MM.1S (cell line): ENCODE results near the gene GLRA1.

Experiments used
- DNase-seq: peaks from one replicate; pipeline ENCODE4 v3.0.0-alpha.2; 2015
- H2AFZ ChIP-seq: fragments of 300-600 bp; sonication (generic); 2 replicates; pipeline ENCODE4 v1.6.0; 2016; ENCODE audit warnings: antibody characterized with exemption, low read length
- H3F3A ChIP-seq: fragments of 300-600 bp; sonication (generic); 2 replicates; pipeline ENCODE4 v1.6.1; 2016; ENCODE audit warnings: mild to moderate bottlenecking, antibody characterized with exemption, low read length, moderate library complexity, mixed read lengths; ENCODE audit not compliant: insufficient read depth
- H3K27ac ChIP-seq: fragments of 300-600 bp; sonication (generic); 2 replicates; pipeline ENCODE4 v1.5.1; 2016; ENCODE audit warnings: mild to moderate bottlenecking, low read length
- H3K27me3 ChIP-seq: fragments of 300-600 bp; sonication (generic); replicated peaks from 2 replicates; pipeline ENCODE4 v1.6.0; 2016; ENCODE audit warnings: low read length; ENCODE audit not compliant: insufficient read depth
- H3K36me3 ChIP-seq: fragments of 300-600 bp; sonication (generic); replicated peaks from 2 replicates; pipeline ENCODE4 v1.6.1; 2016; ENCODE audit warnings: mild to moderate bottlenecking, low read length, mixed read lengths; ENCODE audit not compliant: insufficient read depth
- H3K4me1 ChIP-seq: fragments of 300-600 bp; sonication (generic); 2 replicates; pipeline ENCODE4 v1.6.1; 2016; ENCODE audit warnings: low read length, mixed read lengths
- H3K4me2 ChIP-seq: fragments of 300-600 bp; sonication (generic); 2 replicates; pipeline ENCODE4 v1.6.0; 2016; ENCODE audit warnings: low read depth, low read length
- H3K4me3 ChIP-seq: fragments of 300-600 bp; sonication (generic); 2 replicates; pipeline ENCODE4 v1.5.1; 2016; ENCODE audit warnings: low read length, mixed read lengths
- H3K79me2 ChIP-seq: fragments of 300-600 bp; sonication (generic); 2 replicates; pipeline ENCODE4 v1.6.1; 2016; ENCODE audit warnings: mixed run types, low read length, mixed read lengths
- H3K9ac ChIP-seq: fragments of 300-600 bp; sonication (generic); 2 replicates; pipeline ENCODE4 v1.6.1; 2016; ENCODE audit warnings: low read length, mixed read lengths
- H3K9me2 ChIP-seq: fragments of 300-600 bp; sonication (generic); replicated peaks from 2 replicates; pipeline ENCODE4 v1.6.1; 2016; ENCODE audit warnings: mild to moderate bottlenecking, low read length, mixed read lengths; ENCODE audit not compliant: insufficient read depth
- H3K9me3 ChIP-seq: fragments of 300-600 bp; sonication (generic); replicated peaks from 2 replicates; pipeline ENCODE4 v1.6.1; 2016; ENCODE audit warnings: mild to moderate bottlenecking, low read length, mixed read lengths; ENCODE audit not compliant: insufficient read depth
- H4K20me1 ChIP-seq: fragments of 300-600 bp; sonication (generic); 2 replicates; pipeline ENCODE4 v1.6.1; 2016; ENCODE audit warnings: mild to moderate bottlenecking, low read length, moderate library complexity, mixed read lengths; ENCODE audit not compliant: insufficient read depth
- CTCF ChIP-seq: fragments of 300-600 bp; sonication (generic); IDR thresholded peaks from 2 replicates; pipeline ENCODE4 v1.5.1; 2016; ENCODE audit warnings: antibody characterized with exemption, low read length, mixed read lengths
- EZH2 ChIP-seq: fragments of 300-600 bp; sonication (generic); optimal IDR thresholded peaks from 2 replicates; pipeline ENCODE3; 2017; ENCODE audit warnings: low read depth, mild to moderate bottlenecking, antibody characterized with exemption, low read length, mixed read lengths
- EZH2phosphoT487 ChIP-seq: fragments of 300-600 bp; sonication (generic); IDR thresholded peaks from 2 replicates; pipeline ENCODE4 v1.6.1; 2018; ENCODE audit warnings: antibody characterized with exemption, low read length

GLRA1 gene

GRCh38 chr5:151869843-151870242, 54.8 kb downstream of the GLRA1 start:
- Histone ChIP-seq H3K9me3 (no peaks in the 10 kb centered on the region), H3K27me3 (no peaks in the 10 kb centered on the region), H3K36me3 (no peaks in the 10 kb centered on the region), H3K79me2 (no peaks in the 10 kb centered on the region), H3K27ac (no peak overlapping the region), H3K4me1 (no peaks in the 10 kb centered on the region), H3K9ac (no peak overlapping the region), H3K9me2 (no peaks in the 10 kb centered on the region), H2AFZ (no peak overlapping the region), H3K4me3 (no peak overlapping the region), H3K4me2 (no peak overlapping the region), H3F3A (no peaks in the 10 kb centered on the region), H4K20me1 (no peaks in the 10 kb centered on the region)
- DNase-seq = no peak
- TF ChIP-seq EZH2 = no peak
- no peak for TF ChIP-seq CTCF

GRCh38 chr5:151868451-151868850, 56.2 kb downstream of the GLRA1 start:
- Histone ChIP-seq H4K20me1 (no peaks in the 10 kb centered on the region), H3F3A (no peaks in the 10 kb centered on the region), H3K4me2 (no peak overlapping the region), H3K9ac (no peak overlapping the region), H3K4me1 (no peaks in the 10 kb centered on the region), H3K79me2 (no peaks in the 10 kb centered on the region), H3K27ac (no peak overlapping the region), H3K9me2 (no peaks in the 10 kb centered on the region), H3K27me3 (no peaks in the 10 kb centered on the region), H2AFZ (no peak overlapping the region), H3K36me3 (no peaks in the 10 kb centered on the region), H3K9me3 (no peaks in the 10 kb centered on the region), H3K4me3 (no peak overlapping the region)
- DNase-seq = no peak
- TF ChIP-seq CTCF (no peak), EZH2phosphoT487 (no peak), EZH2 (no peak)

- no peak overlapping the region for H3K4me3 ChIP-seq
- H3K27ac ChIP-seq = no peak overlapping the region
- H3K79me2 ChIP-seq = no peaks in the 10 kb centered on the region
- H3K9ac ChIP-seq = no peak overlapping the region
- no peaks in the 10 kb centered on the region for H3K9me2 ChIP-seq
- H3F3A ChIP-seq = no peaks in the 10 kb centered on the region
- H3K4me2 ChIP-seq = no peak overlapping the region
- H4K20me1 ChIP-seq = no peaks in the 10 kb centered on the region
- no peak overlapping the region for H2AFZ ChIP-seq
- TF ChIP-seq CTCF (no peak), EZH2 (no peak), EZH2phosphoT487 (no peak)
- no peaks in the 10 kb centered on the region for H3K4me1 ChIP-seq
- H3K27me3 ChIP-seq = no peaks in the 10 kb centered on the region
- no peak for DNase-seq
- H3K9me3 ChIP-seq = no peaks in the 10 kb centered on the region
- H3K36me3 ChIP-seq = no peaks in the 10 kb centered on the region
These were observed 60.4 kb downstream of the GLRA1 start for GRCh38 chr5:151864061-151864748.
